ENCODE results near the gene ZNF69. TPM values are rescaled to one million over a fixed set of nuclear protein-coding genes. Genes with fewer than 3 reads are reported as not detected.

ZNF69 gene
- total and polyA plus RNA-seq, 2 of the 4 experiments (the other 2 are of a cell fraction): 2.7 to 12.0 TPM

- no peaks in the 10 kb centered on the region for H4K20me1 ChIP-seq (ENCODE audit: insufficient read depth, low read length)
- H2BK120ac ChIP-seq (ENCODE audit: low read depth, low read length): no peak overlapping the region
- ATAC-seq (ENCODE audit: low read depth) (no peak), DNase-seq (no peak)
- H3K23ac ChIP-seq (ENCODE audit: low read depth, low read length): no peak overlapping the region
- H3K27ac ChIP-seq (ENCODE audit: insufficient read depth, low read length): no peak overlapping the region
- H3K9ac ChIP-seq (ENCODE audit: low read depth, low read length): no peak overlapping the region
- H2BK15ac ChIP-seq (ENCODE audit: low read depth, low read length): no peak overlapping the region
- no peak overlapping the region for H4K8ac ChIP-seq (ENCODE audit: low read depth in 2 of 2, low read length in 2 of 2)
- H3K36me3 ChIP-seq (ENCODE audit: control insufficient read depth, insufficient read depth, low read length): peaks cover 57% of the 10 kb centered on the region
- no peaks in the 10 kb centered on the region for H3K9me1 ChIP-seq (ENCODE audit: insufficient read depth, low read length)
- H3K9me3 ChIP-seq (ENCODE audit: control insufficient read depth, insufficient read depth, low read length): peaks cover 90% of the 10 kb centered on the region
- WGBS, 2 experiments (ENCODE audit: extremely low coverage in 2 of 2, insufficient read length in 1 of 2): no CpG with 5 or more reads among the region's 3 CpGs
- H3K4me2 ChIP-seq (ENCODE audit: low read depth, low read length): no peak overlapping the region
- H2AK9ac ChIP-seq (replicated peaks; ENCODE audit: low read depth, low read length, poor library complexity): no peak overlapping the region
- no peak overlapping the region for H3K4me3 ChIP-seq (ENCODE audit: insufficient read depth, low read depth, low read length)
- intact Hi-C loops (cut with micrococcal nuclease) (no loop called here), in situ Hi-C loops (cut with MboI; ENCODE audit: low sequenced_read_pairs) (no loop called here), dilution Hi-C loops (cut with HindIII; ENCODE audit: low sequenced_read_pairs, unreplicated experiment) (no loop called here)
- H3K4ac ChIP-seq (ENCODE audit: low read depth, low read length): no peak overlapping the region
- BruUV-seq (replicated peaks): no TSS peak
- ChIA-PET CTCF (no interaction called here), POLR2A (ENCODE audit: unreplicated experiment) (no interaction called here)
- no peak overlapping the region for H3K56ac ChIP-seq (ENCODE audit: extremely low read depth, insufficient read depth, low read length)
- H3K79me1 ChIP-seq (ENCODE audit: low read depth in 1 of 2, low read length in 2 of 2): peaks cover 13 to 17% of the 10 kb centered on the region in 2 experiments; a peak in 3 of 4 replicates
- no peak overlapping the region for H2BK20ac ChIP-seq (ENCODE audit: low read depth, low read length)
- no peak overlapping the region for H2AFZ ChIP-seq (replicated peaks; ENCODE audit: low read length, poor library complexity)
- no peaks in the 10 kb centered on the region for H3K4me1 ChIP-seq (ENCODE audit: control insufficient read depth, insufficient read depth, low read length)
- TF ChIP-seq CTCF (conservative IDR thresholded peaks at IDR 0.05; ENCODE audit: low read depth, low read length) (no peak), USF2 (IDR thresholded peaks at IDR 0.05; ENCODE audit: low read depth, low read length) (no peak), RFX5 (IDR thresholded peaks at IDR 0.05; ENCODE audit: low read depth, low read length) (no peak), CEBPB (IDR thresholded peaks at IDR 0.05; ENCODE audit: low read depth, low read length) (no peak), MXI1 (IDR thresholded peaks at IDR 0.05; ENCODE audit: borderline replicate concordance, low read depth, low read length) (no peak), RCOR1 (IDR thresholded peaks at IDR 0.05; ENCODE audit: insufficient replicate concordance, low read length) (no peak), MAZ (IDR thresholded peaks at IDR 0.05; ENCODE audit: borderline replicate concordance, low read depth, low read length) (no peak)
- no peak overlapping the region for H2BK5ac ChIP-seq (ENCODE audit: low read depth, low read length, poor library complexity, severe bottlenecking)
- H4K5ac ChIP-seq (ENCODE audit: low read depth, low read length): no peak overlapping the region
- H2AK5ac ChIP-seq (ENCODE audit: low read depth, low read length): no peak overlapping the region
- no peak overlapping the region for H3K18ac ChIP-seq (ENCODE audit: low read depth, low read length)
- H3K27me3 ChIP-seq (ENCODE audit: control insufficient read depth, insufficient read depth, low read length): no peaks in the 10 kb centered on the region
- no peak overlapping the region for H3K14ac ChIP-seq (replicated peaks; ENCODE audit: low read depth, low read length)
- no peak overlapping the region for H4K91ac ChIP-seq (ENCODE audit: insufficient read depth, low read depth, low read length)
Observed at GRCh38 chr19:11948646-11949045, 61.1 kb downstream of the ZNF69 start.
